ENCODE results near the gene ASB5. TPM values are rescaled to one million over a fixed set of nuclear protein-coding genes. Genes with fewer than 3 reads are reported as not detected.
"Not testable (repeated sequence)": the region's sequence is repeated elsewhere in the genome, so short reads cannot be mapped to it uniquely, and the experiment has no call there.

ASB5 gene
- total and polyA plus RNA-seq, 10 of the 15 experiments (the other 5 are each of a cell fraction or from before 2014, with no cell fraction given): not detected

DNA sequence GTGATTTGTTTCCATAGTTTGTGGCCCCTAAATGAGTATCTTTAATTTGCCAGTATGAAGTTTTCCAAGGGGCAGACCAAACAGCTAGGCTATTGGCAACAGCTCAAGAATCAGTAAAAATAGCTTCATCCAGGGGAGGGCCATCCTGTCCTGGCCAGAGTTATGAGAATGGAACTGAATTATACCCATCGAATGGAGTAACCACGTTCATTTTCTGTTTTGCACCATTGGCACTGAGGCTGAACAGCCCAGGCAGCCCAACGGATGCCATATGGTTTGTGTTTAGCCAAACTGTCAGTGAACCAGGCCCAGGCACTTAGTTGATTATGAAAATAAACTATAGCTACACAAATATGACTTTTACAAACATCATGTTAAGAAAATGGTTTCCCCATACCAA is 17.7 kb upstream of the ASB5 start:
- RAD21 ChIA-PET (ENCODE audit: unreplicated experiment): no interaction called here

DNA sequence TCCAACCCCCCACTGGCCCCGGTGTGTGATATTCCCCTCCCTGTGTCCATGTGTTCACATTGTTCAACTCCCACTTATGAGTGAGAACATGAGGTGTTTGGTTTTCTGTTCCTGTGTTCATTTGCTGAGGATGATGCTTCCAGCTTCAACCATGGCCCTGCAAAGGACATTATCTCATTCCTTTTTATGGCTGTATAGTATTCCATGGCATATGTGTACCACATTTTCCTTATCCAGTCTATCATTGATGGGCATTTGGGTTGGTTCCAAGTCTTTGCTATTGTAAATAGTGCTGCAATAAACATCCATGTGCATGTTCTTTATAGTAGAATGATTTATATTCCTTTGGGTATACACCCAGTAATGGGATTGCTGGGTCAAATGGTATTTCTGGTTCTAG is 10.5 kb upstream of the ASB5 start:
- CTCF ChIA-PET: interaction anchor here (1.6 kb wide), 1 partner anchor 13 kb away, joined by 4 read pairs; no protein-coding TSS in a partner anchor
- 90% methylated on average over 1 of the region's 1 CpG for WGBS (ENCODE audit: insufficient coverage, insufficient replicate concordance, low lambda C conversion rate, missing lambda C conversion rate)
- H3K27ac ChIP-seq (ENCODE audit: control insufficient read depth, insufficient read depth); DNase-seq (ENCODE audit: low read depth, low spot score); in situ Hi-C loops (cut with MboI); H3K79me2 ChIP-seq (ENCODE audit: control insufficient read depth, insufficient read depth, low read length); H3K36me3 ChIP-seq (ENCODE audit: control insufficient read depth in 2 of 2, insufficient read depth in 2 of 2, low read length in 1 of 2); H3K4me3 ChIP-seq; H3K9me3 ChIP-seq (replicated peaks; ENCODE audit: control insufficient read depth, insufficient read depth, low read length); POLR2A ChIA-PET; ATAC-seq; FAIRE-seq; H3K4me1 ChIP-seq (ENCODE audit: control insufficient read depth, insufficient read depth, low read length); H2AFZ ChIP-seq (ENCODE audit: control insufficient read depth, low read depth, low read length); H4K20me1 ChIP-seq (ENCODE audit: control insufficient read depth, insufficient read depth); RAD21 ChIA-PET (ENCODE audit: unreplicated experiment); BruUV-seq (replicated peaks); H3K27me3 ChIP-seq (replicated peaks in 1 of 2; ENCODE audit: control insufficient read depth in 2 of 2, insufficient read depth in 2 of 2, low read length in 1 of 2); H3K9ac ChIP-seq (ENCODE audit: control insufficient read depth, insufficient read depth, low read length); H3K4me2 ChIP-seq (ENCODE audit: control insufficient read depth, insufficient read depth): not testable (repeated sequence)
- SMC1A ChIA-PET (ENCODE audit: uncharacterized antibody, unreplicated experiment): interaction anchor here (1.2 kb wide), 1 partner anchor 10 kb away, joined by 3 read pairs; no protein-coding TSS in a partner anchor
- intact Hi-C loops (cut with micrococcal nuclease; ENCODE audit: unreplicated experiment): loop anchor here (5.0 kb wide), 1 partner anchor 127 kb away; no protein-coding TSS in a partner anchor

More for the DNA sequence above, 17.7 kb upstream of the ASB5 start:
- no peaks in the 10 kb centered on the region for H4K20me1 ChIP-seq (ENCODE audit: control insufficient read depth, insufficient read depth)
- DNase-seq (ENCODE audit: low read depth, low spot score) (no peak), FAIRE-seq (no peak), ATAC-seq (no peak)
- BruUV-seq (replicated peaks): no TSS peak
- ChIA-PET POLR2A (no interaction called here), SMC1A (ENCODE audit: uncharacterized antibody, unreplicated experiment) (no interaction called here), CTCF (no interaction called here)
- H3K27ac ChIP-seq (ENCODE audit: control insufficient read depth, insufficient read depth): no peak overlapping the region
- in situ Hi-C loops (cut with MboI) (no loop called here), intact Hi-C loops (cut with micrococcal nuclease; ENCODE audit: unreplicated experiment) (no loop called here)
- H3K4me1 ChIP-seq (ENCODE audit: control insufficient read depth, insufficient read depth, low read length): no peaks in the 10 kb centered on the region
- no peaks in the 10 kb centered on the region for H3K9me3 ChIP-seq (replicated peaks; ENCODE audit: control insufficient read depth, insufficient read depth, low read length)
- no peaks in the 10 kb centered on the region for H3K36me3 ChIP-seq (ENCODE audit: control insufficient read depth in 2 of 2, insufficient read depth in 2 of 2, low read length in 1 of 2)
- no peak overlapping the region for H2AFZ ChIP-seq (ENCODE audit: control insufficient read depth, low read depth, low read length)
- 23% methylated on average over 3 of the region's 3 CpGs for WGBS (ENCODE audit: insufficient coverage, insufficient replicate concordance, low lambda C conversion rate, missing lambda C conversion rate)
- H3K4me3 ChIP-seq: no peak overlapping the region
- TF ChIP-seq POLR2A (IDR thresholded peaks at IDR 0.05; ENCODE audit: low read depth, low read length): no peak
- TF ChIP-seq SIX5 (IDR thresholded peaks at IDR 0.05; ENCODE audit: low read depth, low read length, severe bottlenecking): no peak
- TF ChIP-seq ATF7 (IDR thresholded peaks at IDR 0.05; ENCODE audit: low read depth): no peak
- no peak for TF ChIP-seq HDAC2 (IDR thresholded peaks at IDR 0.05)
- no peak for TF ChIP-seq RB1 (IDR thresholded peaks at IDR 0.05; ENCODE audit: borderline replicate concordance)
- TF ChIP-seq, protein P1, sequence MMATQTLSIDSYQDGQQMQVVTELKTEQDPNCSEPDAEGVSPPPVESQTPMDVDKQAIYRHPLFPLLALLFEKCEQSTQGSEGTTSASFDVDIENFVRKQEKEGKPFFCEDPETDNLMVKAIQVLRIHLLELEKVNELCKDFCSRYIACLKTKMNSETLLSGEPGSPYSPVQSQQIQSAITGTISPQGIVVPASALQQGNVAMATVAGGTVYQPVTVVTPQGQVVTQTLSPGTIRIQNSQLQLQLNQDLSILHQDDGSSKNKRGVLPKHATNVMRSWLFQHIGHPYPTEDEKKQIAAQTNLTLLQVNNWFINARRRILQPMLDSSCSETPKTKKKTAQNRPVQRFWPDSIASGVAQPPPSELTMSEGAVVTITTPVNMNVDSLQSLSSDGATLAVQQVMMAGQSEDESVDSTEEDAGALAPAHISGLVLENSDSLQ (IDR thresholded peaks at IDR 0.05): no peak
- no peak for TF ChIP-seq RAD51 (IDR thresholded peaks at IDR 0.05)
- no peak for TF ChIP-seq BACH1 (IDR thresholded peaks at IDR 0.05; ENCODE audit: borderline replicate concordance)
- no peak for TF ChIP-seq SREBF1 (IDR thresholded peaks at IDR 0.05; ENCODE audit: low read length)
- TF ChIP-seq KLF5 (IDR thresholded peaks at IDR 0.05; ENCODE audit: partially characterized antibody): no peak
- no peak for TF ChIP-seq ZSCAN29 (IDR thresholded peaks at IDR 0.05)
- TF ChIP-seq FOXK2 (IDR thresholded peaks at IDR 0.05): no peak
- no peak for TF ChIP-seq STAT1 (conservative IDR thresholded peaks at IDR 0.05)
- TF ChIP-seq RBBP5 (conservative IDR thresholded peaks at IDR 0.05): no peak
- no peak for TF ChIP-seq HDAC6 (IDR thresholded peaks at IDR 0.05; ENCODE audit: unreplicated experiment)
- 0 out of 4 replicates have a peak, but pooled peaks cover 0 to 3% of the 10 kb centered on the region in 2 experiments for H3K27me3 ChIP-seq (replicated peaks in 1 of 2; ENCODE audit: control insufficient read depth in 2 of 2, insufficient read depth in 2 of 2, low read length in 1 of 2)
- no peak overlapping the region for H3K9ac ChIP-seq (ENCODE audit: control insufficient read depth, insufficient read depth, low read length)
- H3K79me2 ChIP-seq (ENCODE audit: control insufficient read depth, insufficient read depth, low read length): no peaks in the 10 kb centered on the region
- H3K4me2 ChIP-seq (ENCODE audit: control insufficient read depth, insufficient read depth): no peak overlapping the region
